GM21360 (cell line): Measurements from ENCODE around the gene TRIM66.

Source experiments
- ATAC-seq: cut with Tn5 transposase; IDR thresholded peaks from one replicate; pipeline ENCODE4 v1.9.1; 2021; ENCODE audit warnings: mild to moderate bottlenecking, moderate library complexity; ENCODE audit not compliant: unreplicated experiment

Gene TRIM66

GRCh38 chr11:8661001-8661795, 21.3 kb downstream of the TRIM66 start:
- ATAC-seq, result no peak

- ATAC-seq, result no peak
Measured at GRCh38 chr11:8658321-8659057, 24.0 kb downstream of the TRIM66 start.

GRCh38 chr11:8656291-8656690, 26.2 kb downstream of the TRIM66 start:
- no peak for ATAC-seq

GRCh38 chr11:8654503-8654902, 28.0 kb downstream of the TRIM66 start:
- no peak for ATAC-seq

- no peak for ATAC-seq
Measured at GRCh38 chr11:8652140-8652539, 30.3 kb downstream of the TRIM66 start.

GRCh38 chr11:8650401-8650990, 32.0 kb downstream of the TRIM66 start:
- no peak for ATAC-seq

- no peak for ATAC-seq
Measured at GRCh38 chr11:8649361-8649760, 33.1 kb downstream of the TRIM66 start.

- ATAC-seq, result no peak
Measured at GRCh38 chr11:8646873-8647272, 35.6 kb downstream of the TRIM66 start.

GRCh38 chr11:8642196-8642841, 40.1 kb downstream of the TRIM66 start:
- ATAC-seq, result no peak

- no peak for ATAC-seq
Measured at GRCh38 chr11:8641332-8641731, 41.1 kb downstream of the TRIM66 start.

- ATAC-seq, result no peak
Measured at GRCh38 chr11:8640267-8640906, 42.1 kb downstream of the TRIM66 start.

- no peak for ATAC-seq
Measured at GRCh38 chr11:8639655-8640054, 42.8 kb downstream of the TRIM66 start.

- no peak for ATAC-seq
Measured at GRCh38 chr11:8638300-8638699, 44.2 kb downstream of the TRIM66 start.

- no peak for ATAC-seq
Measured at GRCh38 chr11:8636127-8636526, 46.3 kb downstream of the TRIM66 start.

- ATAC-seq, result no peak
Measured at GRCh38 chr11:8634498-8634897, 48.0 kb downstream of the TRIM66 start.

- ATAC-seq, result no peak
Measured at GRCh38 chr11:8631395-8632118, 50.9 kb downstream of the TRIM66 start.

- ATAC-seq, result no peak
Measured at GRCh38 chr11:8624698-8625097, 57.8 kb downstream of the TRIM66 start.

GRCh38 chr11:8621147-8621546, 61.3 kb downstream of the TRIM66 start:
- ATAC-seq, result no peak

GRCh38 chr11:8617063-8617462, 65.4 kb downstream of the TRIM66 start:
- no peak for ATAC-seq

GRCh38 chr11:8615291-8616032, 67.0 kb downstream of the TRIM66 start:
- no peak for ATAC-seq
